Measurements from ENCODE around the gene IAH1.
"Not testable (repeated sequence)": the region's sequence is repeated elsewhere in the genome, so short reads cannot be mapped to it uniquely, and the experiment has no call there.

The IAH1 gene

GRCh38 chr2:9473985-9474360 is 378 bp upstream of the IAH1 start:
- DNase-seq, result no peak

DNA sequence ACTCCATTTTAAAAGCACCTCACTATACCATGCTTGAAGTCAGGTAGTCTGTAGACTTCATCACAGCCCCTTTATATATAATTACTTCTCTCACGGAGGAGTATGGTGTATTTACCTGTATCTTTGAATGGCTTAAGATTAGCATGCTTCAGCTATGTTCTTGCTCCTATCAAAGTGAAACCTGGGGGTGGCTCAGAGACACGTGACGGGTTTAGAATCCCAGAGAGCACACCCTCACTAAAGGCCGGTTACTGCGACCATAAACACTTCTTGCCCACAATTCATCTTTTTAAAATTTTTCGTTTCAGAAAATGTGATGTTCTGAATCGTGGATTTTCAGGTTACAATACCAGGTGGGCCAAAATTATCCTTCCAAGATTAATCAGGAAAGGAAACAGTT is 3.6 kb downstream of the IAH1 start:
- no peak for DNase-seq

- no peak for DNase-seq
Observed at GRCh38 chr2:9478526-9478925, 4.2 kb downstream of the IAH1 start.

- DNase-seq, result no peak
Observed at GRCh38 chr2:9480157-9480556, 5.8 kb downstream of the IAH1 start.

DNA sequence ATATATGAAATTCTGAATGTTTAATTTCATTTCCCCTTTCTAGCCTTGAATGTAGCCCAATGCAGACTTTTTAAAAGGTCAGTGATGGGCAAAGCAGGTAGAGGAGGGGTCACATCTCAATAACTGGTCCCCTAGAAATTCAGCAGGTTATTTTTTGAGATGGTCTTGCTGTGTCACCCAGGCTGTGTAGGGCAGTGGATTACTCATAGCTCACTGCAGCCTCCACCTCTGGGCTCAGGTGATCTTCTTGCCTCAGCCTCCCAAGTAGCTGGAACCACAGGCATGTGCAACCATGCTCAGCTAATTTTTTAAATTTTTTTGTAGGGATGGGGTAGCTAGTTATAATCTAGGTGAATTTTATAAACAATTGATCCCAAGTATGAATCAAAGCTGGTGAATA is 8.8 kb downstream of the IAH1 start:
- DNase-seq, result no peak

DNA sequence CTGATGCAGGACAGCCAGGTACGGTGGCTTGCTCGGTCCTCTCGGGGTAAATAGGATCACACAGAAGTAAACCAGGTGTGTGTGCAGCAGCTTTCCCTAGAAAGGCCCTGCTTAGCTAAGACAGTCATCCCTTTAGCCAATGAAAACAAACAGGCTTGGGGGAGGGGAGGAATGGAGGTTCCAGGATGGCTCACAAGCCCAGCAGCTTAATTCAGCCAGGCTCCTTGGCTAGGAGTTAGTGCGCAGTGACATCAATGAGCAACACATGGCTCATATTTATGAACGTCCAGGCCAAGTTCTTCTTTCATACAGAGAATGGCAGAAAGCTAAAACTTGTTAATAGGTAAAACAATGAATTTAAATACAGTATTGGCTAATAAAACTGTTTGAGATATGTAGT is 10.2 kb downstream of the IAH1 start:
- no peak for DNase-seq

GRCh38 chr2:9488583-9489547 is 14.5 kb downstream of the IAH1 start:
- DNase-seq, result no peak

DNA sequence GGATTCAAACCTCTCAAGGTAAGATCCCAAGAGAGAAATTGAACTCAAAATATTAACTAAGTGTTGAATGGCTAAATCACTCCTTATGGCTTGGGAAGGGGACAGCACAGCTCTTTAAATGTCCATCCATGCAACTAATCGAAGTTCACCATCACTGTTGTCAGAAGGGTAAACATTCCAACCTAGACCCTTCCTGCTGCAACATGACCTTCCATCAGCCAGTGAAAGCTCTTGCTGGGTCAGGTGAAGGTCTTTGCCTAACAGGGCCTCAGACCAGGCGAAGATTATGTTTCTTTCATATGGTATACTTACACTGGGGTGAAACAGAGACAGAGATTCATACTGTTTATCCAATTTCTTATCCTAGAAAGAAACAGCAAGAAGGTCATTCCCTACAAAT is 16.4 kb downstream of the IAH1 start:
- DNase-seq, result no peak

GRCh38 chr2:9492927-9493326 is 18.6 kb downstream of the IAH1 start:
- DNase-seq, result no peak

DNA sequence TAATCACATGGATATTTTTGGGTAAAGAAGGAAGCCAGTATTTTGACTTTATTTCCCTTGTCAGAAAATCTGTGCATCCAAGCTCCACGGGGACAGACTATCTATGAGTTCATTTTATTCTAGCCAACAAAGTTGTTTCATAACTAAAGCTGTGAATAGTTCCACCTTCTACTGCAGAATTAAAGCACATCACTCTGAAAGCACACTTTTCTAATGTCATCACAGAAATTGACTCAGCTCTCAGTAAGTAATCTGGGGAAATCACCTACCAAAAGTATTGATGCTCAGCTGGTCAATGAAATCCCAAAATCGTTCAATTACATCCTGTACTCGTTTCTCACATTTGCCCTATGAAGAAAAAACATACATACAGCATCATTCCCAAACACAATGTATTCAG is 19.1 kb downstream of the IAH1 start:
- DNase-seq, result no peak

DNA sequence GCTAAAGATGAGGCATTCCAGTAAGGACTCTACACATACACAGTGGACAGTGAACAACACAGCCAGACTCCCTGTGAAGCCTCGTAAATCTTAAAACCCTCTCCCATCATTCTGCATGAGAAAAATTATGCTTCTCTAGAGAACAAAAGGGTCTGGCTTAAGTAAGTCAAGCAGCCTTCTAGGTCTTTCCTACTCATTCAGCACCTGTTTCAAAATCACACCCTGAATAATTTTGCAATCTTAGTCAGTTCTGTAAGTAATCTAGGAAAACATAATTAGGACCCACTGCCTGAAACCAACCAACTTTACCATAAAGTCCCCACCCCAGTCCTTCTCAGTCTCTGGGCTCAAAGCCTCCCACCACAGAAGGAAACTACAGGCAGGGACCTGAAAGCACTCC is 19.7 kb downstream of the IAH1 start:
- DNase-seq, result no peak

GRCh38 chr2:9497017-9497416 is 22.7 kb downstream of the IAH1 start:
- DNase-seq, result no peak

DNA sequence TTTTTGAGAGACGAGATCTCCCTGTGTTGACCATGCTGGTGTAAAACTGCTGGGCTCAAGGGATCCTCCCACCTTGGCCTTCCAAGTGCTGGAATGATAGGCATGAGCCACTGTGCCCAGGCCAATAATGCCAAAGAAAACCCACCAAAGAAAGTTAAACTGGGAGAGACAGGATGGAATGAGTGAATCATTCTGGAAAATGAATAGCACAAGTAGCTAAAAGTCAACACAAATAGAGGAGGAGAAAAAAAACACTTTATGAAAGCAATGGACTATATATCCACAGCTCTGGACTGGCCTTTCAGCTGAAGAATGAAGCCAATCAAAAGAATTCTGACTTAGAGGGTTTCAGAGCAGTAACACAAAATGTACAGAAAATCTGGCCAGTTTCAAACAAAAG is 23.9 kb downstream of the IAH1 start:
- DNase-seq, result no peak

GRCh38 chr2:9508931-9509330 is 34.6 kb downstream of the IAH1 start:
- no peak for DNase-seq

- DNase-seq, result not testable (repeated sequence)
Observed at GRCh38 chr2:9513946-9514345, 39.6 kb downstream of the IAH1 start.

GRCh38 chr2:9517118-9517782 is 42.9 kb downstream of the IAH1 start:
- DNase-seq, result no peak

- DNase-seq, result no peak
Observed at GRCh38 chr2:9518163-9518562, 43.8 kb downstream of the IAH1 start.

GRCh38 chr2:9518780-9519179 is 44.4 kb downstream of the IAH1 start:
- no peak for DNase-seq

- no peak for DNase-seq
Observed at GRCh38 chr2:9519250-9519649, 44.9 kb downstream of the IAH1 start.

- DNase-seq, result no peak
Observed at GRCh38 chr2:9524291-9524690, 49.9 kb downstream of the IAH1 start.

DNA sequence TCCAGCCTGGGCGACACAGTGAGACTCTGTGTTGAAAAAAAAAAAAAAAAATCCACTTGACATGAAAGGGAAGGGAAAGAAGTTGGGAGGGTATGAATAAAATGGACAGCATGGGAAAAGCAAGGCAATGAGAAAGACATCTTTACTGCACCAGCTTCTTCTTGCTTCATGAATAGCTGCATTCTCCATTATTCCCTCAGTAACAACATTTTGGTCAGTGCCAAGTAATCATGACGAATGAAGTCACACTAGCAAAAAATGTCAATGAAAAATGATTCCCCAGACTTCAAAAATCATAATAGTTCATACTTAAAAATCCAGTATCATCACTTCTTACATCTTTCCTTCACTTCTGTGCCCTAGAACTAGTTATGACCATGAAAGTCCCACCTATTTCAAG is 50.9 kb downstream of the IAH1 start:
- no peak for DNase-seq

DNA sequence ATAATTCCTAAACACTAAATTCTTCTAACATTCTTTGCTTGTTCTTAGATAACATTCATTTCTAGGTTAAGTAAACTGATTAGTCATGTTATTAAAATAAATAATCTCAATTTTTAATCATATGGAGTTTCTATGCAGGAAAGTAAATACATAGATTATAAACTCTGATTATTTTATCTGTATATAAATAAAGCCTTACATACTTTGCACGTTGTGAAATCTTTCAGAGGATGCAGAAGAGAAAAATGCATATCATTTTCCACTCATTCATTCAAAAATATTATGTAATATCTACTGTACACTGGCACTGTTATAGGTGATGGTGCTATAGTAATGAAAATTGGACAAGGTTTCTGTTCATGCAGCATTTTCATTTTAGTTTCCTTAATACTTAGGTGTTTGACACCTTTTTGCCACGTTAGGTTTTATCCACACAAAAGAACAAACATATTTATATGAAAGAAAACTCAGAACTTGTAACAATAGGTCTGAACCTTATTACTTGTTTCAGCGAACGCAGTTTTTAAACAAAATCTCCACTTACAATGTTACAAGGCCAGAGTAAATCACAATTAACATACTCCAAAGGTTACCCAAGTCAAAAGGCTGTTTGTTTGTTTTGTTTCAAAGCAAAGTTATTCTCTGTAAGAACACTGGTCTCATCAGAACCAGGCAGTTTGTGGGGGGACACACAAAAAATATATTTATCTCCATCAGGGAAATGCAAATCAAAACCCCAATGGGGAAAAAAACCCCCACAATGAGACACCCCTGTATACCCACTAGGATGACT is 53.8 kb downstream of the IAH1 start:
- DNase-seq, result no peak

DNA sequence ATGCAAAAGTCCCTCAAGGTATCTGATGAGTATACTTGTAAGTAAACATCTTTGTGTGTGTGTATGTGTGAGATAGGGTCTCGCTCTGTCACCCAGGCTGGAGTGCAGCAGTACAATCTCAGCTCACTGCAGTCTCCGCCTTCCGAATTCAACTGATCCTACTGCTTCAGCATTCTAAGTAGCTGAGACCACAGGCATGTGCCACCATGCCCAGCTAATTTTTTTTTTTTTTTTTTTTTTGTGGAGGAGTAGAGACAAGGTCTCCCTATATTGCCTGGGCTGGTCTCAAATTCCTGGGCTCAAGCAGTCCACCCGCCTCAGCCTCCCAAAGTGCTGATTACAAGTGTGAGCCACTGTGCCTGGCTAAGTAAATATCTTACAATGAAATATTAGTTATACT is 58.1 kb downstream of the IAH1 start:
- no peak for DNase-seq

DNA sequence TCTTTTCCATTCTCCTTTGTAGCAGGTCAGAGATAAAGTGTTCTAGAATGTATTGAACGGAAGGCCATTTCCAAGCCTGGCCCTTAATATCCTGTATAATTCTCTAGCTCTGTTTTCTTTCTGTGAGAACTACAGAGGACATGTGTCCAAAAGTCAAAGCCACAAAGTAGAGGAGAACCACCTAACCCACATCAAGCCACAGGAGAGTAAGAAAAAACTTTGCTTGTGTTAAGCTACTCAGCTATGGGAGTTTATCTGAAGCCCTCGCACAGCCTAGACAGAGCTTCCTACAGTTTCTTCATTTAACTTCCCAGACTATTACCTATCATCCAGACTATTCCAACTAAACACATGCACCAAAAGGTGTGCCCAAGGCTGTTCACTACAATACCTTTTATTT is 59.3 kb downstream of the IAH1 start:
- no peak for DNase-seq

Data from NCI-H774 (cell line).